ENCODE data around the gene TANGO2.

The TANGO2 gene

GRCh38 chr22:19983741-19984140 lies 37.2 kb upstream of the TANGO2 start:
- DNase-seq (ENCODE audit: low read depth, low spot score): no peak

DNA sequence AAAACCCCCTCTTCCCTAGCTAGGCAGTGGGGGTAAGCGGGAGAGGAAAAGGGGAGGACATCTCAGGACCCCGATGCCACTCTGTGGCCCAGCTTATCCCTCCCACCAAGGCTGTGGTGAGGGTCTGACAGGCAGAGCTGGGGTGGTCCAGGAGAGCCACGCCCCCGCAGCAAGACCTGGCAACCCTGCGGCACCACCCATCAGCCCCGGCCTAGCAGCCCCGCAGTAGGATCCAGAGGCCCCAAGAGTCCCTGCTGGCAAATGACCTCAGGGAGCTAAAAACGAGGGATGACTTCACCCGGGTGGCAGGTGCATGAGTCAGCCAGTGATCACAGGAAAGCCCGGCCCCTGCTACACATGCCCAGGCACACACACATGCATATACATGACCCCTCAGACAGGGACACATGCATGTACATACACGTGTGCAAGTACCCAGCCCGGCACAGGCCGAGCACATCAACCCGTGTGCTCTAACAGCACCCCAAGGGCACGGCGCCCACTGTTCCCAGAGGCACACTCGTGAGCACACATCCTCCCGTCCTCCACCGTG lies 36.6 kb upstream of the TANGO2 start:
- DNase-seq (ENCODE audit: low read depth, low spot score): no peak

- no peak for DNase-seq (ENCODE audit: low read depth, low spot score)
Measured at GRCh38 chr22:19984851-19985811, 35.8 kb upstream of the TANGO2 start.

GRCh38 chr22:19986011-19986409 lies 34.9 kb upstream of the TANGO2 start:
- DNase-seq (ENCODE audit: low read depth, low spot score): no peak

GRCh38 chr22:19986410-19987341 lies 34.2 kb upstream of the TANGO2 start:
- no peak for DNase-seq (ENCODE audit: low read depth, low spot score)

GRCh38 chr22:19987394-19988306 lies 33.3 kb upstream of the TANGO2 start:
- no peak for DNase-seq (ENCODE audit: low read depth, low spot score)

DNA sequence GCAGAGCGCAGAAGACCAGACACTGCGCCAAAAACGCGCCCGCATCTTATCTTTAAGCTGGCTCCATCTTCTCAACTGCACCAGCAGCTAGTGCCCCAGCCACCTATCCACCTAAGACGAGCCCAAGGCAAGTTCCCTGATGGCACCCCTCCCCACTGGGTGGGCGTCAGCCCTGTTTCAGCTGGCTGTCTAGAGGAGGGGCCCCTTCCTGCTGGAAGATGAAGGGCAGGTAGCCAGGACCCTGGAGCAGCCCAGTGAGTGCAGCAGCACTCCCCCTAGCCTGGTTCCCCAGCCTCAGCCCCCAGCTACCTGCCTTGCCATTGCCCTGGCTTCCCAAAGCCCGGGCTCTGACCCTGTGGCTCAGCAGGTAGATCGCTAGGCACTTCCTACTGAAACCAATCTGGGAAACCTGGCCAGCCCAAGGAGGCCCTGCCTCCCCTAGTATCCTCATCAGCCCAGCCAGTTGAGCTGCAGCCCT lies 32.5 kb upstream of the TANGO2 start:
- DNase-seq (ENCODE audit: low read depth, low spot score): no peak

- no peak for DNase-seq (ENCODE audit: low read depth, low spot score)
Measured at GRCh38 chr22:19988965-19989724, 31.8 kb upstream of the TANGO2 start.

- no peak for DNase-seq (ENCODE audit: low read depth, low spot score)
Measured at GRCh38 chr22:19989725-19990067, 31.2 kb upstream of the TANGO2 start.

DNA sequence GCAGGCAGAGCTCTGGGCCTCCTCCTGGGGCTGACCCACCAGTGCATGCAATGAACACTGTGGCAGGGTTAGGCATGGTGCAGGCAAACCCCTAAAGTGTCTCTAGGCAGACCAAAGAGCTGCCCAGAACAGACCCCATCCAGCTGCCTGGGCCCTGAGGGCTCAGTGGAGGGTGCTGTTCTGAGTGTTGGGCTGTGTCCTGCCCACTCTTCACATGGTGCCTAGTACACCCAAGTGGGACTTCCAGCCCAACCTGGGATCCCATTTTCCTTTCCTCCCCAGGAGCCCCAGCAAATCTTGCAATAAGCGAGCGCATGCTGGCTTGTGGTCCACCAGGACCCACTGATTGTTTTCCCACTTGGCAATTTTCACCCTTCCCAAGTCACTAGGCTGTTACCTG lies 30.7 kb upstream of the TANGO2 start:
- no peak for DNase-seq (ENCODE audit: low read depth, low spot score)

DNA sequence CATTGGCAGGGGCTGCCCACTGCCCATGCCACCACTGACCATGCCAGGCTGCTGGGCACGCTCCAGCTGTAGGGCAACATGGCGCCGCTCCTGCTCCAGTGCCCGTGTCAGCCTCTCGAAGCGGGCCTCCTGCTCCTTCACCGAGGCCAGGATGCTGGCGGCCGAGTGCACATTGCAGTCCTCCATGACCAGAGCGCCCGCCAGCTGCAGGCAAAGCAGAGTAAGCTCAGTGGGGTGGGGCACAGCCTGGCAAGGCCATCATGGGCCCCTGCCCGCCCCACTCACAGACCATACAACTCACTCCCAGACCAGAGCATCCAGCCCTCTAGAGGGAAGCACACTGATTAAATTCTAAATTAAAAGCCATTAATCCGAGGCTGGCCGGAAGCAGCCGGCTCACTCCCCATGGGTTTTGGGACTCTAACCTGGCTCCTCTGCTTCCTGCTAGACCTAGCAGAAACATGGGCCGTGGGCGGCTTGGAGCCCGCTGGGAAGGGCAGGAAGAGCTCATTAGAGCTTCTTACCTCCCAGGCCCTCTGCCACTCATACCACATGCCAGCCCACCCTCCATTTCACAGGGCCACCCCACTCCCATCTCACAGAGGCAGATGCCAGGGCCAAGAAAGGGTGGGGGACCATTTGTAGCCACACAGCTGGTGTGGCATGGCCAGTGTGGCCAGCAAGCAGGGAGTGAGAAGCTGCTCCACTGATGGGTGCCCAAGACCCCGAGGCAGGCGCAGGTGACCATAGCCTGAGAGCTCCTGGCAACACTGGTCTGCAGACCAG lies 30.1 kb upstream of the TANGO2 start:
- no peak for DNase-seq (ENCODE audit: low read depth, low spot score)

DNA sequence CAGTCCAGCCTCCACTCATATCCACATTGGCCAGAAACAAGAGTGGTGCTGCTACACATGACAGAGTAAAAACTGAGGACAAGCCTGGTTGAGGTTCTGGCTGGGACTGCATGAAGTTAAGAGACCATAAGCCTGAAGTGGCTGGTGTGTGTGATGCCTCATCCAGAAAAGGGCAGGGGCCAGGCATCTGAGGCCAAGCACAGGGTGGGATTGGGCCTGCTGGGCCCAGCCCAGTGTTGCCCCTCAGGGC lies 29.6 kb upstream of the TANGO2 start:
- DNase-seq (ENCODE audit: low read depth, low spot score): no peak

DNA sequence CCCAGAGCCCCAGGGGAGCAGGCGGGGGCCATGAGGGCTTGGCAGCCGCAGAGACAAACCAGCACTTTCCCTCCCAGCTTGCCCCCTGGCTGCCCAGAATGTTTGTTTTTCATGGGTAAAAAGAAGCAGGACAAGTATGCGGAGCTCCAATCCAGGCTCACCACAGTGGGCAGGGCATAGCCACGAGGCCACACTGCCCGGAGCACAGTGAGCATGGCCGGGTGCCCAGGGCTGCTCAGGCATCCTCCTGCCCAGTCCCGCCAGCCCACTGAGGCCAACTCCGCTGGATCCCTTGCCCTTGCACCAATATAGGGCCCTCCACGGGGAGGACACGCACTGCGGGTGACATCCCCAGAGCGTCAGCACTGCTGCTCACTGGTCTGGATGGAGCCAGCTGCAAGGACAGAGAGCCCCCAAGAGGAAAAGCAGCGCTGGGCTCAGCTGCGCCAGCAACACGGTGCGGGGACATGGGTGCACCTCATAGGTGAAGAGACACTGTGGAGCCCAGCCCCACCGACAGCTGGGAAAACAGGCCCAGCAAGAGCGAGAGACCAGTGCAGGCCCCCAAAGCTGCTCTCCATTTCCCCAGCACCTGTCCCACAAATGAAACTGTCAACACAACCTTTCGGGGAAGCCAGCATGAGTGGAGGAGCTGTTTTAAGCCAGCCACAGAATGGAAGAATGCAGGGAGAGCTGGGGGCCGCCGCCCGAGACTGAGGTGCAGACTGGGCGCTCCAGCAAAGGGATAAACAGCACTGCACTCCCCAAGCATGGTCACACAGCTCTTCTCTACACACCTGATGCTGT lies 29.1 kb upstream of the TANGO2 start:
- no peak for DNase-seq (ENCODE audit: low read depth, low spot score)

- no peak for DNase-seq (ENCODE audit: low read depth, low spot score)
Measured at GRCh38 chr22:19992481-19992911, 28.4 kb upstream of the TANGO2 start.

DNA sequence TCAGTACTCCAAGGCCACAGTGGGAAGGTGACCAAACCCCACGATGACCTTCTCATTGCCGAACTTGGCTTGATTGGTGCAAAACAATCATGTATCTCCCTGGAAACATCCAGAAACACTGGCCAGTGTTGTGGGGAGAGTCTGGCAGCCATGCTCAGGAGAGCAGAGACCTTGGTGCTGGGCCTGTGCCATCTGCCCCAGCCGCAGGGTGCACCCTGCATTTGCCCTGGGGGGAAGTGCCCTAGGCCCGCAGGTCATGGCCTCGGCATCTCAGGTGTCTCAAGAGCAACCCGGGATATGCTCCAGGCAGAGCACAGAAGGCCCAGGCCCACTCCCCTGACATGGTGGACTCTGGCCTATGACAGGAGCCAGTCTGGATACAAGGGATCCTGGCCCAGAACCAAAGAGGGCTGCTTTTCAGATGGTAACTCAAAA lies 28.0 kb upstream of the TANGO2 start:
- DNase-seq (ENCODE audit: low read depth, low spot score): no peak

- no peak for DNase-seq (ENCODE audit: low read depth, low spot score)
Measured at GRCh38 chr22:19993926-19994325, 27.0 kb upstream of the TANGO2 start.

GRCh38 chr22:19994851-19995610 lies 25.9 kb upstream of the TANGO2 start:
- DNase-seq (ENCODE audit: low read depth, low spot score): no peak
